ENCODE data around the gene ACOXL.

ACOXL gene

GRCh38 chr2:111052621-111053020, 320.2 kb downstream of the ACOXL start:
- H3K4me3 ChIP-seq (ENCODE audit: low read depth, low read length) = no peak overlapping the region
- in situ Hi-C loops (cut with HindIII; ENCODE audit: low sequenced_read_pairs) = loop anchor here (25.0 kb wide), 1 partner anchor 190 kb away; no protein-coding TSS in a partner anchor
- no peak for DNase-seq (ENCODE audit: low read depth, low spot score)
- no peak for TF ChIP-seq CTCF (IDR thresholded peaks at IDR 0.05; ENCODE audit: low read depth, low read length)

- DNase-seq (ENCODE audit: low read depth, low spot score) = no peak
- in situ Hi-C loops (cut with HindIII; ENCODE audit: low sequenced_read_pairs) = loop anchor here (25.0 kb wide), 1 partner anchor 191 kb away; no protein-coding TSS in a partner anchor
- no peak for TF ChIP-seq CTCF (IDR thresholded peaks at IDR 0.05; ENCODE audit: low read depth, low read length)
- no peak overlapping the region for H3K4me3 ChIP-seq (ENCODE audit: low read depth, low read length)
Measured at GRCh38 chr2:111053266-111053665, 320.9 kb downstream of the ACOXL start.

GRCh38 chr2:111053825-111054515, 321.6 kb downstream of the ACOXL start:
- in situ Hi-C loops (cut with HindIII; ENCODE audit: low sequenced_read_pairs) = loop anchor here (25.0 kb wide), 1 partner anchor 192 kb away; no protein-coding TSS in a partner anchor
- no peak for TF ChIP-seq CTCF (IDR thresholded peaks at IDR 0.05; ENCODE audit: low read depth, low read length)
- DNase-seq (ENCODE audit: low read depth, low spot score) = no peak
- H3K4me3 ChIP-seq (ENCODE audit: low read depth, low read length) = no peak overlapping the region

GRCh38 chr2:111054791-111055691, 322.7 kb downstream of the ACOXL start:
- TF ChIP-seq CTCF (IDR thresholded peaks at IDR 0.05; ENCODE audit: low read depth, low read length) = no peak
- H3K4me3 ChIP-seq (ENCODE audit: low read depth, low read length) = no peak overlapping the region
- DNase-seq (ENCODE audit: low read depth, low spot score) = no peak
- in situ Hi-C loops (cut with HindIII; ENCODE audit: low sequenced_read_pairs) = loop anchor here (25.0 kb wide), 1 partner anchor 193 kb away; no protein-coding TSS in a partner anchor

GRCh38 chr2:111055735-111056134, 323.4 kb downstream of the ACOXL start:
- no peak for TF ChIP-seq CTCF (IDR thresholded peaks at IDR 0.05; ENCODE audit: low read depth, low read length)
- no peak overlapping the region for H3K4me3 ChIP-seq (ENCODE audit: low read depth, low read length)
- in situ Hi-C loops (cut with HindIII; ENCODE audit: low sequenced_read_pairs) = loop anchor here (25.0 kb wide), 1 partner anchor 193 kb away; no protein-coding TSS in a partner anchor
- no peak for DNase-seq (ENCODE audit: low read depth, low spot score)

- no peak for TF ChIP-seq CTCF (IDR thresholded peaks at IDR 0.05; ENCODE audit: low read depth, low read length)
- in situ Hi-C loops (cut with HindIII; ENCODE audit: low sequenced_read_pairs) = loop anchor here (25.0 kb wide), 1 partner anchor 195 kb away; no protein-coding TSS in a partner anchor
- no peak overlapping the region for H3K4me3 ChIP-seq (ENCODE audit: low read depth, low read length)
- no peak for DNase-seq (ENCODE audit: low read depth, low spot score)
Measured at GRCh38 chr2:111057045-111057444, 324.7 kb downstream of the ACOXL start.

Measured in astrocyte of the spinal cord (primary cell).